Pancreas (tissue), 10 donors: ENCODE data around the gene CERS1. TPM values are rescaled to one million over a fixed set of nuclear protein-coding genes. Genes with fewer than 3 reads are reported as not detected.
A peak's percentile ranks its signal among the peaks of the same experiment; 100 is the strongest.

Experiments used
- ATAC-seq, 4 donors: fragments of 200-7000 bp; cut with Tn5 transposase; one replicate each; pipeline versions ENCODE4 v1.8.0 to v1.9.1; 2020; ENCODE audit warnings: mild to moderate bottlenecking in 4 of 4, moderate library complexity in 4 of 4
- DNase-seq, 6 donors: peaks; one replicate each; pipeline ENCODE4 v3.0.0-alpha.2; 2020
- FAIRE-seq: peaks from 2 replicates; lab custom pipeline; 2012; peaks lifted over from hg19 to GRCh38; lab: Jason Lieb, UNC
- H3K27ac ChIP-seq, 4 donors: fragments of 200-600 bp; sonication (generic); 1 replicate in 3 of 4; 2 replicates in 1 of 4; pipeline versions ENCODE4 v1.5.0 to v1.8.0; 2020
- H3K27me3 ChIP-seq, 4 donors: fragments of 200-600 bp; one replicate each; pipeline ENCODE4 v1.8.0; 2021
- H3K36me3 ChIP-seq, 3 donors: fragments of 200-600 bp; sonication (generic) in 1 of 3; one replicate each; pipeline versions ENCODE4 v1.5.0 to v1.8.0; 2020 to 2021
- H3K4me1 ChIP-seq, 3 donors: fragments of 200-600 bp; one replicate each; pipeline ENCODE4 v1.8.0; 2021
- H3K4me3 ChIP-seq, 4 donors: fragments of 200-600 bp; sonication (generic) in 2 of 4; one replicate each; pipeline versions ENCODE4 v1.5.0 to v1.8.0; 2020 to 2021
- H3K9me3 ChIP-seq, 4 donors: fragments of 200-600 bp; one replicate each; pipeline ENCODE4 v1.8.0; 2021
- WGBS, 2 donors: extraction: QIAGEN DNeasy Blood & Tissue Kit; methylation state at CpG; one replicate each; pipeline ENCODE4 v1.1.7; 2013; 5-methylcytosine and 5-hydroxymethylcytosine counted together
- intact Hi-C, 3 donors: fragments of 100-400 bp; cut with DNase I; formaldehyde crosslinking; loops; one replicate each; pipeline versions ENCODE4 v1.11.1 to v1.14.2; 2022
- polyA plus RNA-seq, 2 donors: library from polyadenylated mRNA; stranded (reverse); fragments of 200-250 nt; gene quantifications; one replicate each; pipeline ENCODE4 v1.2.3, GENCODE V29; 2013
- total RNA-seq, 6 donors: library from RNA; stranded (reverse); fragmentation: NEBNext Ultra II Directional in 4 of 6; extraction: Animal tissue kit (Norgen Biotek cat#: 25700) in 4 of 6; gene quantifications; one replicate each; pipeline versions ENCODE4 v1.2.1 to v1.2.4, GENCODE V29; 2021 to 2023
- TF ChIP-seq, protein P1 (sequence below), 4 donors: fragments of 200-600 bp; sonication (generic) in 3 of 4; IDR thresholded peaks; one replicate each; pipeline versions ENCODE4 v1.5.0 to v1.8.0; 2021; ENCODE audit warnings: antibody characterized with exemption in 4 of 4
- donor health status: healthy with polysubstance abuse.
- donor health status: DM: no; HTN: no; CAD: no; lungs with moderate emphysema.
- donor health status: DM: no; HTN: no; CAD: no.
- donor health status: control.
- donor health status: control.
- donor health status: Bipolar disorder and iron deficiency.
- donor health status: DM: yes; HTN: yes; CAD: no.
- donor health status: DM: no; HTN: no; CAD: no.
- donor health status: DM: no; HTN: no; CAD: no.
- donor health status: DM: yes; HTN: yes; CAD: no.

The CERS1 gene
- total and polyA plus RNA-seq, 8 donors: 0.16 to 8.3 (median 0.44) TPM

DNA sequence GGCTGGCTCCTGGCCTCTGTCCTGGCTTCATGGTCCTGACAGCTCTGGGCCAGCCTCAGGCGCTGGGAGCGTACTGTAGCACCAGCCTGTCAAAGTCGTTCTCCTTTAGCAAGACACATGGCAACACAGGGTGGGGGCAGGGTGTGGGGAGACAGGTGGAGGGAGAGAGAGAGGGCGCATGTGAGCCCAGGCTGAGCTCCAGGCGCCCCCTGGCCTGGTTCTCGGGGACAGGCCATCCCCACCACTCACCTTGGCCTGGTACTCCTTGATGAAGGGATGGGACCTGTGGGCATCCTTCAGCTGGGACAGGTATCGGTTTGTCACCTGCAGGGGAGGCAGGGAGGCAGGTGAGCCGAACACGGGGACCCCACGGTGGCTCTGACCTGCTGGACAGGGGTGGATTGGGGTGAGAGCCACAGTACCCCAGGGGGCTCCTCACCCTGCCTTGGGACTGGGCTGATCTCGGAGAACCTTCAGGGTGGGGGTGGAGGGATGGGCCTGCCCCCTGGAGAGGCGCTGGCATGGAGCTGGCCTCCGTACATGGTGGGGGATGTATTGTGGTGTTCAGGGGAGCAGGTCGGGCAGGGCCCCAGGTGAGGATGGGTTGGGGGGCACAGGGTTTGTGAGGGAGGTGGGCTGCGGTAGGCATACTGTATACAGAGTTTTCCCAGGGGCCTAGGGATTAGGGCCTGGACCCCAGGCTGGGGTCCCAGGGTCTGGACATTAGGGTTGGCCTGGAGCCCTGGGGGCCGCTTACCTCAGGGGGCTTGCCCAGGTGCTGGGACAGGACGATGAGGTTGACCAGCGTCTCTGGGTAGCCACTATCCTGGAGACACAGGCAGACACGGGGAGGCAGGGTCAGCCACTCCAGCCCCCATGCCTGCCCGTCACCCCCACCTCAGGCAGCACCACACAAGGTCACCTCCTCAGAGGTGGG lies 3.9 kb upstream of the CERS1 start:
- H3K27ac ChIP-seq: no peak overlapping the region
- peaks cover 0 to 15% (median 6%) of the 10 kb centered on the region in 3 donors for H3K36me3 ChIP-seq
- ATAC-seq: no peak
- peaks cover 0 to under 1% (median 0%) of the 10 kb centered on the region in 4 donors for H3K27me3 ChIP-seq
- no peaks in the 10 kb centered on the region for H3K9me3 ChIP-seq
- no peaks in the 10 kb centered on the region for H3K4me1 ChIP-seq
- FAIRE-seq: no peak
- intact Hi-C loops: loop anchor here in 1 of 3 donors (10.0 kb wide), 1 partner anchor 85 kb away; no protein-coding TSS in a partner anchor
- peak in 1 of 6 donors; percentile 67 for DNase-seq
- WGBS, 2 donors: 86 to 89% methylated on average over 20 of the region's 20 CpGs
- TF ChIP-seq, protein P1, sequence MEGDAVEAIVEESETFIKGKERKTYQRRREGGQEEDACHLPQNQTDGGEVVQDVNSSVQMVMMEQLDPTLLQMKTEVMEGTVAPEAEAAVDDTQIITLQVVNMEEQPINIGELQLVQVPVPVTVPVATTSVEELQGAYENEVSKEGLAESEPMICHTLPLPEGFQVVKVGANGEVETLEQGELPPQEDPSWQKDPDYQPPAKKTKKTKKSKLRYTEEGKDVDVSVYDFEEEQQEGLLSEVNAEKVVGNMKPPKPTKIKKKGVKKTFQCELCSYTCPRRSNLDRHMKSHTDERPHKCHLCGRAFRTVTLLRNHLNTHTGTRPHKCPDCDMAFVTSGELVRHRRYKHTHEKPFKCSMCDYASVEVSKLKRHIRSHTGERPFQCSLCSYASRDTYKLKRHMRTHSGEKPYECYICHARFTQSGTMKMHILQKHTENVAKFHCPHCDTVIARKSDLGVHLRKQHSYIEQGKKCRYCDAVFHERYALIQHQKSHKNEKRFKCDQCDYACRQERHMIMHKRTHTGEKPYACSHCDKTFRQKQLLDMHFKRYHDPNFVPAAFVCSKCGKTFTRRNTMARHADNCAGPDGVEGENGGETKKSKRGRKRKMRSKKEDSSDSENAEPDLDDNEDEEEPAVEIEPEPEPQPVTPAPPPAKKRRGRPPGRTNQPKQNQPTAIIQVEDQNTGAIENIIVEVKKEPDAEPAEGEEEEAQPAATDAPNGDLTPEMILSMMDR (IDR thresholded peaks at IDR 0.05): no peak
- H3K4me3 ChIP-seq: no peak overlapping the region

DNA sequence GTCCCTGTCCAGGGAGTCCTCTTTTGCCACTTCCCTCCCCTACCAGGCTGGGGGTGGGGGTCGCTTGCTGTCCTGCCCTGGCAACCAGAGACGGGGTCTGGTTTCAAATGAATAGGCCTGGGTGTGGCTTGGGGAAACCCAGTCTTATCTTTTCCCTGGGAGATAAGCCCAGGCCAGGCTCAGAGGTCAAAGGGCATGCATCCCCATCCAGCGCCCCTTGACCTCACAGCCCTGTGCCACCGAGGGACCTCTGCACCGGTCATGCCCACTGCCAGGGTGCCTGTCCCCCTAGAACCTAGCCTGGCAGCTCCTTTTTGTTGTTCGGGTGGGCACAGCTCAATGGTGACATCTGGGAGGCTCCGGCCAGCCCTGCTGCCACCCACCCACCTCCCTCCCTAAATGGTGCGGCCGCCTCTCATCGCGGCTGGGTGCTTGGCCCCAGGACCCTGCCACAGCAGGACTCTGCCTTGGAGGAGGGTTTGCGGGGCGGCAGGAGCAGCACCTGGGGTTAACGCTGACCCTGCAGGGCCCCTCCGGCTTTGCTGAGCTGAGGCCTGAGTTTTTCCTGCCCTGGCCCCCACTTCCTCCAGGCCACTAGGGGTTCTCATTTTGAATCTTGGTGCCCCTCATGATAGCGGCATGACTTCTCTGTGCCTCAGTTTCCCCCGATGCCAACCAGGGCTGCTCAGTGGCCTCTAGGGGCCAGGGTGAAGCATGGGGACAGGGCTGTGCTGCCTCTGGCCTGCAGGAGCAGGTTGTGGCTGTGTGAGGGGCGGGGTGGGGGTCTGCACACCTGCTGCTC lies 2.9 kb upstream of the CERS1 start:
- Histone ChIP-seq H3K36me3 (peaks cover 0 to 12% (median 6%) of the 10 kb centered on the region in 3 donors), H3K27me3 (peaks cover 0 to 10% (median 0%) of the 10 kb centered on the region in 4 donors), H3K4me1 (no peaks in the 10 kb centered on the region), H3K27ac (no peak overlapping the region), H3K4me3 (no peak overlapping the region), H3K9me3 (no peaks in the 10 kb centered on the region)
- TF ChIP-seq, protein P1 (IDR thresholded peaks at IDR 0.05): no peak
- no peak for FAIRE-seq
- peak in 1 of 6 donors; percentile 66 for DNase-seq
- intact Hi-C loops: loop anchor here in 1 of 3 donors (10.0 kb wide), 1 partner anchor 86 kb away; no protein-coding TSS in a partner anchor
- ATAC-seq: no peak
- WGBS, 2 donors: 68 to 73% methylated on average over 18 of the region's 18 CpGs

DNA sequence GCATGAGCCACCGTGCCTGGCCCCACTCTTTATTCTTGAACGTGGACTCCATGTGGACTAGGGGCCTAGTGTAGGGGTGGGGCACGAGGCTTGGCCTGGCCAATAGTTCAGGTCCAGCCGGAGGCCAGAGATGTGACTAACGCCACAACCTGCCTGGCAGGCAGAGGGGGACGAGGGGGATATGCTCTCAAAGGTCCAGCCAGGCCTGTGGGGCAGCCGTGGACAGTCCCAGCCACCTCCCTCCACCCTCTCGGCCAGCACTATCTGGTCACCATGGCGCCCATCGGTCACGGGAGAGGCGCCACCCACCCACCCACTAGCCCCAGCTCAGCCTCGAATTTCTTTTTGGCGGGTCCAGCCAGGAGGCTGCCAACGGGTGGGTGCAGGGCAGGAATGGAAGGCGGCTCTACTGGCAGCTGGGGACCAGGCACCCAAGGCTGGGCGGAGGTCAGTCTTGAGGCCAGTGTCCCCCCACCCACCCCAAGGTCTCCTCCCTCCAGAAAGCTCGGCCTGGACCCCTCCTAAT lies 2.2 kb upstream of the CERS1 start:
- Histone ChIP-seq H3K36me3 (peaks cover 0 to 12% (median 6%) of the 10 kb centered on the region in 3 donors), H3K27ac (no peak overlapping the region), H3K9me3 (no peaks in the 10 kb centered on the region), H3K4me3 (no peak overlapping the region), H3K4me1 (no peaks in the 10 kb centered on the region), H3K27me3 (peaks cover 0 to 10% (median 0%) of the 10 kb centered on the region in 4 donors)
- TF ChIP-seq, protein P1 (IDR thresholded peaks at IDR 0.05): no peak
- 44 to 49% methylated on average over 18 of the region's 18 CpGs for WGBS, 2 donors
- FAIRE-seq (no peak), DNase-seq (peak in 1 of 6 donors; percentile 70), ATAC-seq (peak in 1 of 4 donors; percentile 10)
- intact Hi-C loops: loop anchor here in 1 of 3 donors (10.0 kb wide), 1 partner anchor 87 kb away; no protein-coding TSS in a partner anchor

DNA sequence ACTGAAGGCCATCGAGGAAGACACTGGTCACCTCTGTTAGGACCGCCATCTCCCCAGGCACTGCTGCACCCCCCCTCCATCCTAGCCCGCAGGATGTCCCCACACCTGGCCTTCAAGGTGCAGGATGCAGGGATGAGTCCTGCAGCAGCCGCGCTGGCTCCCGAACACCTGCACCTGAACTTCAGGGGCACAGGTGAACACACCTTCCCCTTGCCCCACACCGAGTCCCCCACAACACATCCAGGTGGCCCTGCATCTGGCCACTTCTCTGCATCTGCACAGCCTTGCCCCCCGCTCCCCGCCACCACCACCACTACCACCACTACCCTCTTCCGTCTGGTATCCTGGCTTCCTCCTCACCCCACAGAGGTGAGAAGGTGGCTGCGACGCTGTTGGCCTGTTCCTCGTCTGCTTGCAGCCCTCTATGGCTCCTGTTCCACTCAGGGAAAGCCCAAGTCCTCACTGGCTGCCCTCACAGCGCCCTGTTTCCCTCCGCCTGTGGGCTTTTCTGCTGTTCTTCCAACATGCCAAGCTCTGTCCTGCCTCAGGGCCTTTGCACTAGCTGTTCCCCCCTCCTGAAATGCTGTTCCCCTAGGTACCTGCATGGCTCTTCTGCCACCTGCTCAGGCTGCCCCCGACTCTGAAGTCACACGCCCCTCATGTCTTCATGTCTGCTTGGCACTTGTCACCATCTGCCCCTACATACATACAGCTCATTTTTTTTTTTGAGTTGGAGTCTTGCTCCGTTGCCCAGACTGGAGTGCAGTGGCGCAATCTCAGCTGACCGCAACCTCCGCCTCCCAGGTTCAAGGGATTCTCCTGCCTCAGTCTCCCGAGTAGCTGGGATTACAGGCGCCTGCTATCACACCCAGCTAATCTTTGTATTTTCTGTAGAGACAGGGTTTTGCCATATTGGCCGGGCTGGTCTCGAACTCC lies 1.4 kb upstream of the CERS1 start:
- Histone ChIP-seq H3K9me3 (no peaks in the 10 kb centered on the region), H3K36me3 (peaks cover 0 to 12% (median 6%) of the 10 kb centered on the region in 3 donors), H3K27me3 (peaks cover 0 to 10% (median 0%) of the 10 kb centered on the region in 4 donors), H3K4me1 (no peaks in the 10 kb centered on the region), H3K4me3 (no peak overlapping the region), H3K27ac (no peak overlapping the region)
- no peak for FAIRE-seq
- intact Hi-C loops: loop anchor here in 1 of 3 donors (10.0 kb wide), 1 partner anchor 87 kb away; no protein-coding TSS in a partner anchor
- no peak for ATAC-seq
- WGBS, 2 donors: 79 to 89% methylated on average over 24 to 25 of the region's 25 CpGs
- peak in 1 of 6 donors; percentile 57 for DNase-seq
- TF ChIP-seq, protein P1 (IDR thresholded peaks at IDR 0.05): no peak
